SKM-1 (cell line): ENCODE data around the gene HDAC4.

Experiments
- DNase-seq: peaks from one replicate; lab custom pipeline; 2025; ENCODE audit not compliant: unreplicated experiment; lab: John Stamatoyannopoulos, UW

The HDAC4 gene

DNA sequence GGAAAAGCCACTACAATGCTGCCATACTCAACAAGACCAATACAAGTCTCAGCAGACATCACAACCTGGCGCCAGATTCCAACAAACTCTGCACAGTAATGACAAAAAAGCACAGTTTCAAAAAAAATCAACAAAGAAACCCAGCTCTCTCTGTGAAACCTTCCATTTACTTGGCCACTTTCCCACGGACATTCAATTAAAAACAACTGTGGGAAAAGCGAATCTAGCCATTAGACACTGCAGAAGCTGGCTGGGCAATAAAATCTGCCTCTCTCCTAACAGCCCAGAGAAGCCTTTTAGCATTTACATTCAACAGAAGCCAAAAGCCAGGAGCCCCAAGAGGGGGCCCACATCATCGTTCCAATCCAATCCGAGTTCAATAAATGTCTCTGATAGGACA, 128.9 kb downstream of the HDAC4 start:
- no peak for DNase-seq

DNA sequence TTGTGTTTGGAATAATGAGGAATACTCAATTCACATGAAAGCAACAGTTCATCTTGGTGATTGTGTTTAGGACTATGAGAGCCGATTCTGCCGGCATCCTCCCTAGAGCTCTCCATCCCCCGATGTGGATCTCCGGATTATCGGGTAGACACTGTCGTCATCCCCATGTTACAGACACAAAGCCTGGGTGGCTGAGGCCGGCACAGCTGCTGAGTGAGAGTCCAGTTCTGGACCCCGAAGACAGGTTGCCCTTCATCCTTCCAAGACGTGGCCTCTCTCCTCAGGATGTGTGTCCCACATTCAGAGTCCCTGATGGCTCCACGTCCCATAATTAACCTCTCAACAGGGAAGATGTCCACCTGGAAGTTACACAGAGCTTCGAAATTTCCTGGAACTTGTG, 129.3 kb downstream of the HDAC4 start:
- DNase-seq: no peak

DNA sequence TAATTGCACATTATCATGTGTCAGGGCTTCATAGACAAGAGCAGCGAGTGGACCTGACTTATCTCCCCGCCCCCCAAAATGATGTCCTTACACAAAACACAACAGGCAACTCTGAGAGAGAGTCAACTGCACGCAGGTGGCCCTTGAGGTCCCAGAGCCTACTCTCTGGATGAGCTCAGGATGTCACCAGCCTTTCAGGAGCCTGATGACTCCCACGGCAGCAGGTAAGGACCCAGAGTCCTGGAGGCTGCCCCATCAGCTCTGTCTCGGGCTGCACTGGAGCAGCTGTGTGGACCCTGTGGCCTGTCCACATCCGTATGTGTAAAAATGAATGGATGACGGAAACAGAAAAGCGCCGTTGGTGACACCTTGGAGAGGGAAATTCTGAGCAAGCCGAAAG, 130.9 kb downstream of the HDAC4 start:
- no peak for DNase-seq

DNA sequence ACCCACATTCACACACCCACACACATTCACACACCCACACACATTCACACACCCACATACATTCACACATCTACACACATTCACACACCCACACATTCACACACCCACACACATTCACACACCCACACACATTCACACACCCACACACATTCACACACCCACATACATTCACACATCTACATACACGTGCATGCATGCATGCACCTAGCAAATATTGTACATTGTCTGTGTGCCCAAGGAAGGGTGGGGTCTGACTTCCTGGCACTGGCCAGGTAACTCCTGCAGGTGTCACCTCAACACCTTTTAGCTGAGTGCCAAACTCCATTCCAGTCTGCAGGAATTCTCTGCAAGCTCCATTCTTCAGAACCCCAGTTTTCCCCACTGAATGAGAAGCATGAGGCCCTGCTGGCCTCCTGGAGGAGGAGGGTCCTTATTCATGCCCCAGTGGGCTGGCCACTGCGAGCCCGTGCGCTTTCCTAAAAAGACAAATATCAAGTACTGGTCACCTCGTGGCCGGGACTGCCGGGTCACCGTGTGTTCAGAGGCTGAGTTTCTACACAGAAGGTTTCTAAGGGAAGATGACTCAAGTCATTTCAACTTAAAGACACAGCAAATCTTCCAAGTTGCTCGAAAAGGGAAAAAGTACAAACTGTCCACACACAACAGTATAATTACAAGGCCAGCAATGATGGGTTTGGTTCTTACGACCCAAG, 131.5 kb downstream of the HDAC4 start:
- no peak for DNase-seq

DNA sequence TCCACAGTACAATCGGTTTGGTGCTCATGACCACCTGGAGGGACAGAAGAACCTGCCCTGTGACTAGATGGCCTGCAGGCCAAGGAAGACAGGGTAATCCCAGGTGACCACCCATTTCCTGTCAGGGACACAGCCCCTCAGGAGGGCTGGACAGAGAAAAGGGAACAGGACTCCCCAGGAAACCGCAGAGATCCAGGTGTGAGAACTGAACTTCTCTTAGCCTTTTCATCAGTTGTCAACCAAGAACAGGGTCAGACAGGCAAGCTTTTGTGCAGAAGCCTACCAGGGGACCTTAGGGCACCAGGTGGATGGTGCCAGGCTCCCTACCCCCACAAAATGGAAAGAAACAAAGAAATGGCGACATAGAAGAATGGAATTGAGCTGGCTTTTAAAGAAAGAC, 132.3 kb downstream of the HDAC4 start:
- DNase-seq: no peak

DNA sequence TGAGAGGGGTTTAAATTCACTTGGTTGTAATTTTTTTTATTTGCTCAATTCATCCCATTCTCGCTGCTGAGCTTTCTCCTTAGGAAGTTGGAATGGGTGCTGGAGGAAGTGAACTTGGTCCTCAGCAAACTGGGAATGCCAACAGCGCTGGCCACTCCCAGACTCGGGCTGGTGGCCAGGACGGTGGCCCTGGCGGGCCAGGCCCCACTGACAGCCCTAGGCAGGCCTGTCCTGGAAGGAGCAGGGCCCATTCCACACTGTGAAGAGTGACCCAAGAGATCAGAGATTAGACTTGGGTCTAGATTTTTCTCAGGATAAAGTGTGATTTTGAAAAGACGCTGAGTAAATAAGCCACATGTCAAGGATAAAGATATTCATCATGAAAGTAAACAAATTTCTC, 132.7 kb downstream of the HDAC4 start:
- no peak for DNase-seq

DNA sequence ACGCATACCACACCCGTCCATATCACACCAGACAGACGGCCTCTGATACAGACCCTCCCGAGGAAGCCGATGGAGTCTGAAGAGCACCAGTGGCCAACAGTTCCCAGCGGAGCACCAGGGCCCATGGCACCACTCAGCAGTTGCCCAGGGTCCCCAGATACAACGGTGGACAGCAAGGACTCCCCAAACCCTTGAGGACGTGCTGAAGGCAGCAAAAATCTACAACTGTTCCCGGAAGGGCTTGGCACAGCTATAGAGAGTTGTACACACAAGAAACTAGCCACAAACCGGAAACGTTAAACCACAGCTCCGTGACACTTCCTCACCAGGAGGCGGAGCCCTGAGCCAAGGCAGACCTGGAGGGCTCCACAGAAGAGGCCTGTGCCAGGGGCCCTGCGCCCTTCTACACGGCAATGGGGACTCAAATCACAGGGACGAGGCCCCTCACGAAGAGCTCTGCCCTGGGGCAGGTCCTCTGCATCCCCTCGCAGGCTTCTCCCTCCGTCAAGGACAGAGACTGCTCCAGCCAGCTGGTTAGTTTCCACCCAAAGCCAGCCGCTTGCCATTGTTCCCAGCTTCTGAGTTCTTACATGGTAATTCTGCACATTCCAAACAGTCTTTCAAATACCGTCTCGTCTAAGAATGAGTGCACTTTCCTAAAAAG, 133.4 kb downstream of the HDAC4 start:
- DNase-seq: peak; percentile 95

DNA sequence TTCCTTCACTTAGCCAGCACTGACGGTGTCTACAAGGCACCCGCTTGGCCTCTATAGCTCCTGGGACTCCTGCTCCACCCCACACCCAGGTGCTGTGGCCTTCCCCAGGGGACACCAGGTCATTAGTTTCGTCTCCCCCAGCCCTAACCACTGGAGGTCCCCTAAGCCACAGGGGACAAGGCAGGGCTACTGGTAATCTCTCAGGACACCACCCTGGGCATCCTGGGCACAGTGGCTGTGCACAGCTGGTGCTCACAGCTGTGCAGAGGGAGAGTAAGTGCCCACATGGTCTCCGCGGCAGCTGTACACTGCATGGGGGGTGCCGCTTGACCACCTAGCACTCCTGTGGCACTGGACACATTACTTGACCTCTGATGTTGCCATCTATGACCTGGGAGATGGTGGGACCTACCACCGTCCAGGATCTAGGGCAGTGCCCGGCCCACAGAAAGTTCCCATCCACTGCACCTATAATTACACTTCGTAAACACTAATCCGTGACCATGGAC, 134.0 kb downstream of the HDAC4 start:
- DNase-seq: no peak

DNA sequence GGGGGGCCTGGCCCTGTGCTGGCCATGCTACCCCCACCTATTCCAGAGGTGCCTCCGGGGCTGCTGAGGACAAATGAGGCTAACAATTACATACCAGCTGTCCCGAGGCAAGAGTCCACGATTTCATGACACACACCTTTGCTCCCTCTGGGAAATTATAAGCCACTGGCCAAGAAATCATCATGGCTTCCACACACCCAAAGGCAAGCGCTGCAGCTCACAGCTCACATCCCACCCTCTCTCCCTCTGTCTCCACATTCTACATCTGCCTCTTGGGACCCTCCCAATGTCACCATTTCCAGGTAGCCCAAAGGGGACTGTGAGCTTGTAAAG, 134.4 kb downstream of the HDAC4 start:
- DNase-seq: no peak

DNA sequence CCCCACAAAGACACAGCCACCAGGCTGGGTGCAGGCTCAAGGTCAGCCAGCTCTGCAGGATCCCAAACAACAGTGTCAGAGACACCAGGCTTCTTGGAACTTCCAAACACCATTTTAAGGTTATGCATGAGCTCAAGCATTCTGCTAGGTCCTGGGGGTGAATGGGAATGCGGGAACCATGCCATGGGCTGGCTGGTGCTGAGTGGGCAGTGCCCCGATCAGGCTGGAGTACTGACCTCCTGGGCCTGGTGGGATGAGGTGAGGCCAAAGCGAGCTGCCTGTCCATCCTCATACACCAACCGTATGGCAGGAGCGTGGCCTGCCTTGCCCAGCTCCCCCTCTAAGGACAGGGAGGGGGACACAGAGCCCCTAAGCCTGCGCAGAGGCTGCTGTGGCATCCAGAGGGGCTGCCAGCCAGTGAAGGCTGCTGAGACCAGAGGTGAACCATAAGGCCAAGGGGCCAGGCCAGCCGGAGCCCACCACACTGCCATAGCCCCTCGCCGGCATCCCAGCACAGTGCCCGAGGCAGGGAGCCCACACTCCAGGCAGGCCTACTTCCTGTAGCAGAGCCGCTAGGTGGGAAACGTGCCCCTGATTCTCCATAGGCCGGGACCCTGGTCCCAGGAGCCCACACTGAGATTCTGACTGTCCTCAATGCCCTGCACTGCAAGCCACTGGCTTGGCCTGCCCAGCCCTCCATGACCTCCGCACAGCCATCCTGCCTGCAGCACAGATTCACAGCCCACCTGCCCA, 135.0 kb downstream of the HDAC4 start:
- no peak for DNase-seq

DNA sequence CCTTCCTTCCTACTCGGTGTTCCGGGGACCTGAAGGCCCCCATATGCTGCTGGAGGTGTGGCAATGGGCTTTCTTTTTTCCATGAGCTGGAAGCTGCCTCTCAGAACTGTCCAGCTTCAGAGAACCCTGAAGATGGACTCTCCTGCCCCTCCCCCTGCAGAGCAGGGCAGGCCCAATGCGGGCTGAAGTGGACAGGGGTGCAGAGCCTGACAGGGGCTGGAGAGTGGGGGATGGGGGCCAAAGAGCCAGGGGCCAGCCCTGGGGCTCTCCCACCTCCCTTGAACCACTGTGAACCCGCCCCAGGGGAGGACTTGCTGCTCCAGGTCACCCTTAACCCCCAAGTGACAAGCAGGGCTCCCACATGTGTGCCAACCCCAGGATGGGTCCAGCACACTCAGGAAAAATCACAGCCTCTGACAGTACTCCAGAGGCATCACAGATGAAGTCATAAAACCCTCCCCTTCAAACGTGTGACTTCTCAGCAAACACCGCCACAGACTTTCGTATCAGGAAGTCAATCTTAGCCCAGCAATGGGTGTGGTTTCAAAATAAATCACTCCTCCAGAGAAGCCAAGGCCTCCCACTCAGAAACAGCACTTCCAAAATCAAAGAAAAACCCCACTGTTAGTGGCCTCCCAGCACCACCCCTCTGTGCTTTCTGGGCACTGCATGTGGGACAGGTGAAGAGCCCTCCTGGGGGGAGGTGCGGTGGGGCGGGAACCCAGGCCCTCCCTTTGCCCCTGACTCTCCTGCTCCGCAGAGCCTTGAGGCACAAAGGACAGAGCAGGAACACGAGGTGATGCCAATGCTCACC, 135.8 kb downstream of the HDAC4 start:
- DNase-seq: no peak

DNA sequence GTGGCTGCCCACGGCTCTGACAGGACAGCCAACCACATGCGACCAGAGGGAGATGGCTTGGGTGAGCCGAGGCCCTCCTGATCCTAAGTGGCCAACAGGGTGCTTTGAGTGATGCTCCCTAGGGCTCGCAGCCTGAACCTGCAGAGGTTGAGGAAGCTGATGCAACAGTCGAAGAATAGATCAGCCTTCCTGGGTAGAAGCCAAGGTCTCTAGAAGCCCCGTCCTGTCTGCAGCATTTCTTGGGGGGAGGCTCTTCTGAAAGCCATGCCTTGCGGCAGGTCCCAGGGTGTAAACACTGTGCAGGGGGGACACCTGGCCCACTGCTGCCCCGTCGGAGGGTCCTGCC, 136.4 kb downstream of the HDAC4 start:
- peak; percentile 32 for DNase-seq

DNA sequence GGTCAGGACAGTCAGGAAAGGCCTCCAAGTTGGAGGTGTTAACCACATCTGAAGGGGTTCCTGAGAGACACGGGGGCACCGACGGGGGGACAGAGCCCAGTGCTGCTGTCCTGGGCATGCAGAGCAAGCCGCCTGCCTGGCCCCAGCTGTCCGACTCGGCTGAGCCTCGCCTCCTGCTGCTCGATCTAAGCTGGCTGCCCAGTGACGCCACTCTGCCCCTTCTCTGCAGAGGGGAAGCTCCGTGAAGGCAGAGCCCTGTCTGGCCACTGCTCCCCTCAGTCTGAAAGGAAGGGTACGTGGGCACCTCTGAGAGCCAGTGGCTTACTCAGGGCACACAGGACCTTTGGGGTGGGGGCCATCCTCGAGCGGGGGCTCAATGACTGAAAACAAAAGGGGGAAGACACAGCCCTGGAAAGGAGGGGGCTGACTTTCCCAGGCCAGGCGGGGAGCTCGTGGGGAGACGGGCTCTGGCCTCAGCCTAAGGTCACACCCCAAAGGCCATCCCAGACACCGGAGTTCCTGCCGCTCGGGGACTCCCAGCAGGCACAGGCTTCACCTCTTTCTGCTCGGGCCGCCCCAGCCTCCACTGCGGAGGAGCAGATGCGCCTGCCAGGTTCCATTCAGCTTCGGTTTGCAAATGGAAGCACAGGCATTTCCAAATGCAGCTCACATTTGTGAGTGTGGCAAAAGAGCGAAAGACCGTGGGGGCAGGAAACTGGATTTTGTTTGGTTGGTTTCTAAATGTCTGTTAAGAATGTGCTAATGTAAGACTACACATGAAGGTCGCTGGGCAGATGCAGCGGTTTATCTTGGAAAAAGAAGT, 136.9 kb downstream of the HDAC4 start:
- no peak for DNase-seq

DNA sequence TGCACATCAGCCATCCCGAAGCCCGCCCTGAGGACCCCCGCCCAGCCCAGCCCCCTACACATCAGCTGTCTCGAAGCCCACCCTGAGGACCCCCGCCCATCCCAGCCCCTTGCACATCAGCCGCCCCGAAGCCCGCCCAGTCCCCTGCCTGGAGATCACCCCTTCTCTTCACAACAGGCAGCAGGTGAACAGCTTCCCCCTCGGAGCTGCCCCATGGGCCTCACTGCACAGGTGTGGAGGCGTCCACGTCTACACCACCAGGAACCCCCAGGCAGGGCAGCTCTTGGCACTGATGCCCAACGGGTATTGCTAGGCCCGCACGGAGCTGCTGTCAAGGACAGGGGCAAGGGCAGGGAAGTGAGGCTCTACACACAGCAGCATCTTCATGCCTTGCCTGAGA, 137.6 kb downstream of the HDAC4 start:
- DNase-seq: no peak

DNA sequence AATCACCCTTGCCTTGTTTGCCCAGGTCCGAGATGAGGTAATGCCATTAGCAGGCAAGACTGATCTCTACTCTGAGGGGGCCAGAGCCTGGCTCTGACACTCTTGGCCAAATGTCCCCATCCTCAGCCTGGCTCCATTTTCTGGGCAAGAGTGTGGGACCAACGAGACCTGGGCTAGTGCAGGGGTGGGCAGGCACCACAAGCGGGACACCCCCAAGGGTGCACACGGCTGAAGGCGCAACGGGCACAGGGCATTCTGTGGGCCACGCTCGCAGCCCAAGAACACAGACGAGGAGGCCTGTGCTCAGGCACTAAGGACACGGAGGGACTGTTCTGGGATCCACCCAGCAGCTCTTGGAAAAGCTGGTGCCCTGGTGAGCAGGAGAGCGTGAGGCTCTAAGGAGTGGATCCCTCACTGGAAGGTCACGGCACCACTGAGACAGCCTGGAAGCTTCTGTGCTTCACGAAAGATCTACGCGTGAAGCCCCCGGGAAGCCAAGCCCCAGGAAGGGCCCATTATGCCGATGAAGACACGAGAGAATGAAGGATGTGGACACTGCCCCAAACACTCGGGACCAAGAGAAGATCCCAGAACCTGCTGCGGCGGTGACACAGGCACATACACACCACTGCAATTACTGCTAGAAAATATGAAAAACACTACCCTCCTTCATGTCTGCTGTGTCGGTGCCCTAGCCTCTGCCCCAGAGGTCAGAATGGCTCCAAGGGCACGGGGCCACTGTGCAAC, 138.2 kb downstream of the HDAC4 start:
- no peak for DNase-seq

DNA sequence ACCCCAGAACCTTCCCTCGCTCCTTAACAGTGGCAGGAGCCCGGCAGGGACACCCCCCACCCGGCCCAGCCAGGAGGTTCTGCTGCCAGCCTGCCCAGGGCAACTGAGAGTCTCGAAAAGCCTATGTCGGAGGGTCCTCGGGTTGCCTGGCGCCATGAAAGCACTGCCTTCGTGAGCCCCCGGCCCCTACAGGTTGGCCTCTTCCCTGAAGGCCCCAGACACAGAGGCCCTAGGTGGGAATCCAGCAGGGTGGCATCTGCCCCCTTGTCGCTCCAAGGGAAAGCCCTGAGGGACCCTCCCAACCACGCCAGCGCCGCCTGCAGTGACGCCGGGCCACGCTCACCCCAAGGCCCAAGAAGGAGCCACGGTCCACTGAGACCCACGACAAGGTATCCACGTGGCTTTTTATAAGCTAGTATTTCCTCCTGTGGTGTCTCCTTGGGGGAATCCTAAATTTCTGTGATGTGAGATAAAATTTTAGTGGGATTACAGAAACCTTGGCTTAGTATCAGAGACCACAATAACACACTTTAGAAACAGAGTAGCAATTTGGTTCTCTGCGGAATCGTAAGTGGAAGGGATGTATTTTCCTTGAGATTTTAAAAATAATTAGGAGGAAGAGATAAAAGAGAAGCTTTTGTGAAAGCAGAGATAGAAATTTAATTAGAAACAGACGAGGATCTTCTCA, 138.9 kb downstream of the HDAC4 start:
- DNase-seq: no peak

DNA sequence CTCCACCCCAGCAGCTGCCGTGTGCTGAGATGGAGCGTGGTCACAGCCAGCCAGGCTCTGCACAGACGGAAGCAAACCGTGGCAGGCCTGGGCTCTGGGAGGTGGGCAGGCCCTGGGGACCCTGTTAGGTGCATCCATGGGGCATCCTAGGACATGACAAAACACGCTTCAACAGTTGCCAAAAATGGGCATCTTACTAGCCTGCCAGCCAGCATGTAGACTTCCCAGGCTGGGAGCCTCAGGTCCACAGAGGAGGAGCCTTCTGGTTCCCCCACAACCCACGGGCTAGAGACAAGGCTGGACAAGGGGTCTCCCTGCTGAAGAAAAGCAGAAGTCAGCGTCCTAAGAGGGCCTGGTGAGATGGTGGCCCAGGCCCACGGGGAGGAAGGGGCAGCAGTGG, 139.5 kb downstream of the HDAC4 start:
- DNase-seq: no peak

DNA sequence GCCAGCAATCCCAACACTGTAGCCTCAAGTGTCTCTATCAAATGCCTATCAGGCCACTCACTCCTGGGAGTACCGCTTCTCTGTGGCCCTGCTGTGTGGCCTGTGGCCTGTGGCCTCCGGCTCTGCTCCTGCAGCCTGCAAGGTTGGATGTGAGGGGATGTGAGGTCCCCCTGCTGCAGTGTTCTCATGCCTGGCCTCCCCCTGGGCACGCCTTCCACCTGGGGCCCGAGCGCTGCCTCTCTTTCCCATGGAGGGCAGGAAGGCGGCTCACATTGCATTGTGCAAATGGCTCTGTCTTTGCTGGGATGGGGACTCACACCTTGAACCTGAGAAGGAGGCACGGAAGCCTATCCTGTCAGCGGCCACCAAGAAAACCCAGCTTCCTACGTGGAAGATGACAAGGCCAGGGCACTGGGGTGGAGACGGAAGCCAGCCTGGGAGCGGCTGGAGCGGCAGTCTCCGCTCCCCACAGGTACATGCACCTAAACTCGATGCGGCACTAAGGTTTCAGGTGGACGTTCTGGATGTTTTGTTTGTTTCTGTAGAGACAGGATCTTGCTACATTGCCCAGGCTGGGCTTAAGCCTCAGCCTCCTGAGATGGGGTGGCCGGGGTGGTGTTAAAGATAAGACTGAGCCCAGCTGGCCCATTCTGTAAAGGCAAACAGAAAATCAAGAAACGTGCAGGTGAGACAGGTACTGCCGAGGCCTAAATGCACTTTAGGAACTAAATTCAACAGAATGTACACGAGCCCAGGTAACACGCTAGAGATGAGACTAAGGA, 140.1 kb downstream of the HDAC4 start:
- DNase-seq: no peak
